HL-60/S4 (cell line): ENCODE measurements around the gene CCR8.

Experiments used
- in situ Hi-C: fragments of 300-500 bp; cut with MboI; formaldehyde crosslinking; loops from 2 replicates; pipeline ENCODE4 v1.14.3; 2022; ENCODE audit warnings: low sequenced_read_pairs

The CCR8 gene, protein sequence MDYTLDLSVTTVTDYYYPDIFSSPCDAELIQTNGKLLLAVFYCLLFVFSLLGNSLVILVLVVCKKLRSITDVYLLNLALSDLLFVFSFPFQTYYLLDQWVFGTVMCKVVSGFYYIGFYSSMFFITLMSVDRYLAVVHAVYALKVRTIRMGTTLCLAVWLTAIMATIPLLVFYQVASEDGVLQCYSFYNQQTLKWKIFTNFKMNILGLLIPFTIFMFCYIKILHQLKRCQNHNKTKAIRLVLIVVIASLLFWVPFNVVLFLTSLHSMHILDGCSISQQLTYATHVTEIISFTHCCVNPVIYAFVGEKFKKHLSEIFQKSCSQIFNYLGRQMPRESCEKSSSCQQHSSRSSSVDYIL

DNA sequence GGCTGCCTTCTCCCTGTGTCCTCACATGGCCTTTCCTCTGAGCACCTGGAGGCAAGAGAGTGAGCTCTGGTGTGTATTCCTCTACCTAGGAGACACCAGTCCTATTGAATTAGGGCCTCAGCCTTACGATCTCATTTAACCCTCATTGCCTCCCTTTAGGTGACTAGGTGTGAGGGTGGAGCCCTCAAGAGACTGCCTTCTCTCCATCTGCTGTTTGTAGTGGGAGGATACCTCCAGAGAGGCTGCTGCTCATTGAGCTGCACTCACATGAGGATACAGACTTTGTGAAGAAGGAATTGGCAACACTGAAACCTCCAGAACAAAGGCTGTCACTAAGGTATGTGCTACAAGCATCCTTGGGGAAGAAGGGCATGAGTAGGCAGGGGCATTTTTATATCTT lies at the start of gene CCR8:
TSS of gene CCR8 (plus strand) at position 217 of the 400 bp plus-strand sequence. CDS start 2,623 bp downstream, outside the sequence.
- in situ Hi-C loops: no loop called here

DNA sequence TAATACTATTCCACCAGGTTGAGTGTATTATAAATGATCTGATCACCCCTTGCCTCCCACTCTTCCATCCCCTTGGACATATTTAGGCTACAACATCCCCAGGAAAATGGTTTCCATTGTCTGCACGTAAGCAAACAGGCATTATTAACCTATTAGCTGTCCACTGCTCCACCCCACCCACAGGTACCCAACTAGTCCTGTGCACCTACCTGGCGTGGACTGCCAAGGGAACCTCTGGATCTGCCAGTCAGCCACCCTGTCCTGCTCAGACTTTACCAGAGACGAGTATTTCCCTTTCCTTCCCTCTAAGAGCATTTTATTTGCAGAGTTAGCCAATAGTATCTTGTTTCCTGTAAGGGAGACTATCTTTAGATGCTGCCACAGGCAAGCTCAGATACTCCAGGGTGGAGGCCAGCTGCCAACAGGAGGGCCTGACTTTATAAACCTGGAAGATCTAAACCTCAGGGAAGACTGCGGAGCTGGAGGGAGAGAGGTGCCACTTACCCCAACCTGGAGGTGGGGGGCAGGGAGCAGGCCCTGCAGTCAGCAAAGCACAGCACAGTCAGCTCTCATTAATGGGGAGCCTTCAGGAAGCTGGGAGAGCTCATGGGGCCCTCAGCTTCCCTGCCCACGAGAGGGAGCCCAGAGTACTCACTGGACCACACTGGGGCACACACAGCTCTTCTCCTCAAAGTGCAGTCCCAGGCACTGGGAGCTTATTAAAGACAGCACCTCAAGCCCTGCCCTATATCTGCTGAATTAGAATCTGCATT lies 49.6 kb upstream of the CCR8 start, which contains the start of gene CX3CR1:
TSS of gene CX3CR1 (minus strand) at position 292 of the 773 bp plus-strand sequence. CDS start 13,527 bp downstream, outside the sequence.
- in situ Hi-C loops: loop anchor here (10.0 to 25.0 kb wide), 2 partner anchors 65 to 193 kb away; no protein-coding TSS in a partner anchor

DNA sequence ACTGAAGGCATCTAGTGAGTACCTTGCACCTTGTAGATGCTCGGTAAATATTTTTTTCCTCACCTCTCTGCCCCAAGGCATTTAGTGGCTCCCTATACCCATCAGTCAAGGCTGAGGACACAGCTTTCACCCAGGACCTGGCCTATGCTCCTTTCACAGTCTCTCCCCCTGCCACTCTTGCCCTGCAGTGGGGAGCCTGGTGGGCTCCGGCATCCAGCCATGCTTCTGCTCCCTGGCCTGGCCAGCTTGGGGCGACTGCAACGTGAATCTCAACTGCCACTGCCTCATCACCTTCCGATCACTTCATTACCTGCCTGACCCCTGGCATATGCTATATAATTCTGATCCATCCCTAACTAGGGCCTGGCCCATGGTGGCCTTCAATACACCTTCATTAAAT lies 48.9 kb upstream of the CCR8 start:
- in situ Hi-C loops: loop anchor here (10.0 to 25.0 kb wide), 2 partner anchors 66 to 193 kb away; no protein-coding TSS in a partner anchor

DNA sequence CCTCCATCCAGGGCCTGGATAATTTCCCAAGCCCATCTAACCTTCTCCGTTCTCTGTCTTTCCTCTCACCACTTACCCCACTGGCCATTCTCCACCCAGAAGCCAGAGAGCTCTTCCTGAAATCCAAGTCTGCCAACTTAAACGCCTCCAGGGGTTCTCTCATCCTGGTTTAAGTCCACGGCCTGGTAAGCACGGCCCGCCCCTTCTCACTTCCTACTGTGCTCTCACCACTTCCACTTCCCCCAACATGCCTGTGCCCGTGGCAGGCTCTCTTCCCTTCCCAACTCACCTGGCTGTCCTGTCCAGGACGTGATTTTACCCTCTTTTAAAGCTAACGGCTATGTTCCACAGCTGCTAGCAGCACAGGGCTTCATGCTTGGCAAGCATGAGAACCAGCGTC lies 48.0 kb upstream of the CCR8 start:
- in situ Hi-C loops: loop anchor here (10.0 to 25.0 kb wide), 2 partner anchors 67 to 194 kb away; no protein-coding TSS in a partner anchor

DNA sequence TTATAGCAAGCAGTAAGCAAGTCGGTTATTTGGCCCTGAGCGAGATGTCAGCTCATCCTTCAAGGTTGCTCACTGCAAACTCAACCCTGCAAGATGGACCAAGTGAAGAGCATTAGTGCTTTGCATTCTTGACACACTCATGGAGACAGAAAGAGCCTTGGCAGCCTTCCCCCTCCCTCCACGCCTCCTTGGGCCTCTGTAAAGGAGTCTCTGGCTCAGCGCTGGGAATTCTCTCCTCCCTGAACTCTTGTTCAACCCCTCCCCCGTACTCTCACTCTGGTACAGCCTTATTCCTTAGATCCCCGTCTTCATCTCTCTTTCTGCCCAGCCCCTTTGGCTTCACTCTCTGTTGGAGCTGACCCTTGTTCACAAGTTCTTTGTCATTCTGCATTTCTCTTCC lies 47.5 kb upstream of the CCR8 start:
- in situ Hi-C loops: loop anchor here (10.0 to 25.0 kb wide), 2 partner anchors 67 to 195 kb away; no protein-coding TSS in a partner anchor

DNA sequence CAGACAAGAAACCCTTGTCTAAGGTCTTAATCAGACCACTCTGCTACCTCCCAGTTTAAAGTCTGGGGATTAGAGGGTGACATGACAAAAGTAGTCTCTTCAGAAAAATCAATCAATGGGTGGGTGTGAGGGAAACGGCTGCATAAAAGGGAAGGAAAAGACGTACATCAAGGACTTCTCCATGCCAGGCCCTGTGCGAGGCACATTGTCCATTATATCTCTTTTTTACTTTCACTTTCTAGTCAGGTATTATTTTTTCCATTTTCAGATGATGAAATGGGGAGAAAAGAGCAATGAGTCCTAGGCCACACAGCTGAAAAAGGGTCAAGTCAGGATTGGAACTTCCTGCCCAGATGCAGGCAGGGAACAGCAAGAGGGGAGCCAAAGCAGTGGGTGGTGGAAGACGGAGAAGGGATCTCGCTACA lies 45.0 kb upstream of the CCR8 start:
- in situ Hi-C loops: loop anchor here (10.0 to 25.0 kb wide), 2 partner anchors 70 to 197 kb away; no protein-coding TSS in a partner anchor

DNA sequence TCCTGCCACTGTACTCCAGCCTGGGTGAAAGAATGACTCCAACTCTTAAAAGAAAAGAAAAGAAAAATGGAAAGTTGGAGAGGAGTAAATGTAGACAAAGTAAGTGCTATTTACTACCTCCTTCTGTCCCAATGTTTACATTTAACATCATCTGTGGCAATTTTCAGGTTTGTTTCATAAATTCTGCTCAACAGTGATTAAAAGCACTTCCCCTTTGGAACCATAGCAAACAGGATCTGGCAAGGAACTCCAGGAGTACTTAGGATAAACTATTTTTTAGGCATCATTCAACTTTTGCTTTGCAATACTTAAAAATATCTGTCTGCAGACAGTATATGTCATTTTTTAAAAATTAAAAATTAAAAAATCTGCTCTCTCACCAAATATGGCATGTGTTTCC lies 44.2 kb upstream of the CCR8 start:
- in situ Hi-C loops: loop anchor here (5.0 to 25.0 kb wide), 3 partner anchors 71 to 198 kb away; no protein-coding TSS in a partner anchor

DNA sequence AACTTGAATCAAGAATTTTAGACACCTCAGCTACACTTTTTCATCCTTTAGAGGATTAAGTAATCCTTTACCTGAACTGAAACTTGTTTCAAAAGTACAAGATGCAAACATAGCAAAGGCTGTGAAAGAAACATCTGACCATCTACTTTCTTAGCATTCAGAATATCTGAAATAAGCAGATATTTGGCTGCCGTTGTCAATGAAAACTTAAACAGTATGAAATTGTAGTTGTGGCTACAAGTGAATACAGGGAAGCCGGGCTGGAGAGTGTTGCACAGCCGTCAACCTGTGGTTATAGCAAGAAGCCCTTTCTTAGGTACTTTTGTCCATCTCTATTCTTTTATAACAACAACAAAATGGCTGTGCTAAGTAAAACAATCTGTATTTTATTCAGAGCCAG lies 42.7 kb upstream of the CCR8 start:
- in situ Hi-C loops: loop anchor here (5.0 to 25.0 kb wide), 3 partner anchors 72 to 199 kb away; no protein-coding TSS in a partner anchor

DNA sequence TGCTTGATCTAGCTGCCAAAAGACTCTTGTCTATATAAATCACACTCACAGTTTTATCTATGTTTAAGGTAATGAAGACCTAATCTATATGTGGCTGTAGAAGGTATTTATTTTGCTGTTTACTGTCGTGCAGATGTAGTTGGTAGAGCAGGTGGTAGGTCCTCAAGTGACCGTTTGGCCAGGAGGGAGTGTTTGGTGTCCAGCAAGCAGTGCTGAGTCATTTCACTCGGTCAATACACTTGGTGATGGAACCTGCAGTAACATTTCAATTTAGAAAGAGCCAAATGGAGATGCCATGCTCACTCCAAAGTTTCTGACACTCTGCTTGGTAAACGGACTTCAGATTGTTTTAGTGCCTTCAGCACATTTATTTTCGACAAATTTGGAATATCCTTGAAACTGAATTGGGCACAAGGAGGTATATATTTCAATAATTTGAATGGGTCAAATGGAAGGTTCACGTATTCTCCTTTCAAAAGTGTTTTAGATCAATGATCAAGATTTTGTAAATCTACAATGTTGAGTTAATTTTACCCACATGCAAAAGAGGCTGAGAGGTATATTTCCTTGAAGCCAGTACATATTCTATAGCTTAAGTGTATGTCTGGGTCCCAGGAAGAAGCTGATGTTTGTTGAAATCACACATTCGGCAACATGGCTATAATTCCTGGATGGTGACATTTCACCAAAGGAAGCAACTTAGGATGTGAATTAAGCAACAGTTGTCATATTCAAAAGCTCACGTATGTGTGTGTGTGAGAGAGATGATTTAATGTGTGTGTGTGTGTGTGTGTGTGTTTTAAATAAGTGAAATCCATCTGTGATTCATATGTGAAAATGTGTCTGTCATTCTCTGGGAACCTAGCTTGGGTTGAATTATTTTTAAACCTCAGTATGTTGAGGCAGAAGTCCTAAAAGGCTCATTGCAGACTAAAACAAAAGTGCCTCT lies 42.0 kb upstream of the CCR8 start:
- in situ Hi-C loops: loop anchor here (5.0 to 25.0 kb wide), 3 partner anchors 73 to 200 kb away; no protein-coding TSS in a partner anchor

DNA sequence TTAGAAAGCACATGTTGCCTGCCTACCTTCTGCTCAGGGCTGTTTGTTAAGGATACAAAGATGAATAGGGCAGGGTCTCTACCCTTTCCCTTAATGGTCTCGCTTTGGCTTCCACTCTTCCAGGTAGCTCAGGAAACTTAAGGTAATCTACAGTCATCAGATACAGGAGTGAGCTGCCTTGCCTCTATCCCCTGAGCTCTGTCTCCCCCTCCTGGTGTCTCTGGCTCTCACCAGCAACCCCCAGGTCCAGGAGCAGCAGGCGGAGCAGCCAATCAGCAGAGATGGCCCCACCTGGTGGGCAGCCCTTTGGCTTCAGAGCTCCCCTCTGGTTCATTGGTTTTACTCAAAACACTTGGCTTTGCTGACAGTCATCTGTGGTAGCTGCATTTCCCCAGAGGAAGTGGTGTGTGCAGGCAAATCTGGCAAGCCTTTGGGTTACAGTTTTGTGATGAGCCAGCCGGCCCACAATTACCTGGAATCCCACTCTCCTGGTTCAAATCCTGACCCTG lies 41.2 kb upstream of the CCR8 start:
- in situ Hi-C loops: loop anchor here (5.0 to 25.0 kb wide), 3 partner anchors 74 to 201 kb away; no protein-coding TSS in a partner anchor

DNA sequence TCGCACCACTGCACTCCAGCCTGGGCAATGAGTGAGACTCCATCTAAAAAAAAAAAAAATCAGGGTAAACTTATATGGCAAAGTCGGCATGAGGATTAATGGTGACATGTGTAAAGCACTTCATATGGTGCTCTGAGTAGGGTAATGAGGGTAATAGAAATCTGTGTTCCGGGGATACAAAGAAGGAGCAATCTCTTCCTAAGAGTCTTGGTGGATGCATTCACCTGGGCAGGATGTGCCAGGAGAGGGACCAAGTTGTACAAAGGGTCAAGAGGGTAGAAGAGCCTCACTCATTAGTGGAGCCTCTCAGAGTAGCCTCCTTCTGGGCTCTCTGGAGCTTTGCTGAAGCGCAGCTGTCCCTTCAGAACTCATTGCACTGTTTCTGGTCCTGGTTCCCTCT lies 40.4 kb upstream of the CCR8 start:
- in situ Hi-C loops: loop anchor here (5.0 to 25.0 kb wide), 3 partner anchors 74 to 202 kb away; no protein-coding TSS in a partner anchor

DNA sequence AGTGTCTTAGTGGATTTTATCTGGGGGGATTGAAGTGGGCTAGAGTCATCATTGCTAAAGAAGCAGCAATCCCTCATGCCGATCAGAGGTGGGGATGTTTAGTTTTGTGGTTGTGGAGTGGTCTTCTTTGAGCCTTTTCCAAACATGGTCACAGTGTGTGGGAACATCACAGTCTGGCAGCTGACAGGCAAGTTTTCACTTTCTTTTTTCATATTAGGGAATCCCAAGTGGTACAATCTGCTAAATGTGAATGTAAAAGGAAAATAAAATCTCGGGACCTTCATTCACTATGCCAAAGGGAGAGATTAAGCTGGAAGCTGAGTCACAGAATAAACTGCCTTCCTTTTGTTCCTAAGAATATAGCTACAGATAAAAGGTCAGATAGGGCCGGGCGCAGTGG lies 39.3 kb upstream of the CCR8 start:
- in situ Hi-C loops: loop anchor here (25.0 kb wide), 1 partner anchor 203 kb away; no protein-coding TSS in a partner anchor

DNA sequence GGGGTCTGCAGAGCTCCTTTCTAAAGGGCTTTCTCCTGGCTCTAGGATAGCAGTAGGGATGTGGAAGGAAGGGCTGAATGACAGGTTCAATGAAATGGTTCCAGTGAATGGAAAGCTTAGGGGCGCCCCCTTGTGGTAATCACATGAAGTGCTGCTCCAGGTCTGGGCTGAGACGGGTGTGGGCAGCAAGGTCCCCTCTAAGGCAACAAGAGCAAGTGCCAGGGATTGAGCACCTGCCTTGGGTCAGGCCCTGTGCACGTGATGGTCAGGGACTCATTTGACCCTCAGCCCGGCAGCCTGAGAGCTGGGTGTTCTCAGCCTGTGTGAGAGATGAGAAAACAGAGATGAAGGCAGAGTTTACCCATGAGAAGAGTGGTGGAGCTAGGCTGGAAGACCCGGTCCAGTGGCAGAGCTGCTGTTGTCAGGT lies 37.6 kb upstream of the CCR8 start:
- in situ Hi-C loops: loop anchor here (25.0 kb wide), 1 partner anchor 205 kb away; no protein-coding TSS in a partner anchor

DNA sequence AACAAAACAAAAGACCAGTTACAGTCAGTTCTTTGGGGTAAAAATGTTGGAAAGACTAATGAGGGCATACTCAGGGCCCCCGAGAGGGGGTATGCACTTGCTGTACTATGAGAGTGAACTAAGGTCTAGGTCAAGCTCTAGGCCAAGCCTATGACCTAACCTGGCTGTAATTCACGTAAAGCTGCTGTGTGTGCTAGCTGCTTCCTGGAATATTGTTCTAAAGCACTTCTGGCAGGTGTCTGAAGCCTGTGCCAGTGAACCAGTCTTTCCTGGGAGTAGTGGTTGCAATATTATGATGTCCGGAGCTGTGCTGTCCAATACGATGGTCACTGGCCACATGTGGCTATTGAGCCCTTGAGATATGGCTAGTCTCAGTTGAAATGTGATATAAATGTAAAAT lies 36.5 kb upstream of the CCR8 start:
- in situ Hi-C loops: loop anchor here (25.0 kb wide), 1 partner anchor 206 kb away; no protein-coding TSS in a partner anchor

DNA sequence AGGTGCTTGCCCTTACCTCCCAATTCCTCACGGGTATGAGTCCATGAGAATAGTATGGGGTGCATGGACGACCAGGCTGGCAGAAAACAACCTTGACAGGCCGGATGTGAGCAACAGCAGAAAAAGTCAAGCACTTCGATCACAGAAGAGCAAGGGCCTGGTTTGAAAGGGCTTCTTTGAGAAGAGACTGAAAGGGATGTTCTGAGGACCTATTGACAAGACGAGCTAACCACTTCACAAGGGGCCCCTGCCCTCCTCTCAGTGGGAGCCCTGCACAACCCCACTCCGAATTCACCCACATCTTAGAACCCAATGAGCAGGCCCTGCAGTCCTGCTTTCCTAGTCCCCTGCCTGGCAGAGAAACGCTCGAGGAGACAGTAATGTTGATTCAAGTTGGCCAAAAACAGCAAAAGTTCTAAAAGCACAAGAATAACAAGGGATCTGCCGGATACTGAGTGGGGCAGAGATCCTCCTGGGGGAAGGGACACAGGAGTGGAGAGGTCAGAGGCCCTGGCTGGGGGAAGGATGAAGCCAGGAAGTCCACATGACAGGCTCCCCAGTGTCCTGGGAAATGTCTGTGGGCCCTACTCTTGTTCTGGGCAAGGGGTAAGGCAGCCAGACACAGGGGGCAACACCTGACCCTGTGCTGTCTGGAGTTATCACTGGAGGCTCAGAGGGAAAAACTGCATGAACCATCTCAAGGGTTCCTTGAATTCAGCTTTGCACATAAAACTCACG lies 34.9 kb upstream of the CCR8 start:
- in situ Hi-C loops: loop anchor here (25.0 kb wide), 1 partner anchor 207 kb away; no protein-coding TSS in a partner anchor

DNA sequence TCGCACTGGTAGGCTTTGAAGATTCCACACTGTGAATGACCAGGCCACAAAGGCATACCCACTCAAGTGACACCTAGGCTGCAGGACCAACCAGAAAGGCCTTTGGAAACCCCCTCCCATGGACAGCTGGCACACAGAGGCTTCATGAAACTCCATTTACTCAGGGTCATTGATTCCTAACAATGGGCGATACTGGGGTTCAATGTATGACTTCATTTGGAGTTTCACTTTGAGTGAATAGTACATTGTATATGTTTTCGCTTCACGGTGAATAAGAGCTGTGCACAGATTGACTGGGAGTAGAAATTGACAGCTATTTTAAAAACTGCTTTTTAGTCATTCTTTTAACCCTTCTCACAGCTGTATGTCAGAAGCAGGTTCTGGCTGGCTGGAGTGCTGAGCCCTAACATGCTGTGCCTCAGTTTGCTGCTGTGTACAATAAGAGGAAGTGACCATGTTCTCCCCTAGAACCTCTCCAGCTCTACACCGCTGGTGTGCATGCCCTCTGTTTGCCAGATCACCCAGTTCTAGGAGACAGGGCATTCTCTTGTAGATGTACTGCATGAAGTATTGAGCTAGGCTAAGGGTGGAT lies 34.2 kb upstream of the CCR8 start:
- in situ Hi-C loops: loop anchor here (25.0 kb wide), 1 partner anchor 208 kb away; no protein-coding TSS in a partner anchor

DNA sequence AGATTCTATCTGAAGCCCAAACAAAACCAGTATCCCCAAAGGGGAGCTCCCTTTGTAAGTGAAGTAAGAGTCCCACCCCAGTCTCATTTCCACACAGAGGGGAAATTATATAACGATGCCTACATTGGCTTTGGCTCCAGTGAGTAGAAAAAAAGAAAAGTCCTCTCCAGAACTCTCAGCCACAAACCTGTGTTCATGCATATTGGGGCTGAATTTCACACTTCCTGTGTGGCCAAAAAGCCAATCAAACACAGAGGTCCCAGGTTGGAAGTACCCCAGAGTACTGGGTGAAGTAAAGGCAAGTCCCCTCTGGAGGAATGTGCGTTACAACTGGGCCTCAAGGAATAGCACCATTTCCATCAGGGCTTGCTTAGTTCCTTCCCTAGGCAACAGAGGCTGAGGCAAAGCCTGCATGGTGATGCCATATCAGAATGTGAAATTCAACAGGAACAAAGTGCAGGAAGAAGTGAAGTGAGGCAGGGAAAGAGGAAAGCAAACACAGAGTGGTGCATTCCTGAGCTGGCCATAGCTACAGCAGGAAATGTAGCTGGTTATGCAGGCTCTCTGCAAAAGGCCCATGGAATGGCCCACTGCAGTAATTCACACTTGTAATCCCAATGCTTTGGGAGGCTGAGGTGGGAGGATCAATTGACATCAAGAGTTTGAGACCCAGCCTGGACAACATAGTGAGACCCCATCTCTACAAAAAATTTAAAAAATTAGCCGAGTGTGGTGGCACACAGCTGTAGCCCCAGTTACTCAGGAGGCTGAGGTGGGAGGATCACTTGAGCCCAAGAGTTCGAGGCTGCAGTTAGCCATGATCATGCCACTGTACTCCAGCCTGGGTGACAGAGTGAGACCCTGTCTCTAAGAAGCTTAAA lies 33.1 kb upstream of the CCR8 start:
- in situ Hi-C loops: loop anchor here (25.0 kb wide), 1 partner anchor 209 kb away; no protein-coding TSS in a partner anchor
